ENCODE results near the gene JCHAIN. TPM values are rescaled to one million over a fixed set of nuclear protein-coding genes. Genes with fewer than 3 reads are reported as not detected.
A peak's percentile ranks its signal among the peaks of the same experiment; 100 is the strongest.

Gene JCHAIN
- total and polyA plus RNA-seq, 9 of the 15 experiments (the other 6 are each of a cell fraction or from before 2014, with no cell fraction given): 0.04 to 0.68 (median 0.26) TPM; not detected in 5

GRCh38 chr4:70623323-70623722 is 43.0 kb downstream of the JCHAIN start:
- Histone ChIP-seq H2AFZ (ENCODE audit: low read depth, low read length) (peak overlapping the region; percentile 30; the same call in 1 of the 2 replicates), H3K9me1 (ENCODE audit: control insufficient read depth, insufficient read depth, low read length) (no peaks in the 10 kb centered on the region), H3K4me1 (replicated peaks in 1 of 2; ENCODE audit: control insufficient read depth in 2 of 2, insufficient read depth in 2 of 2, low read length in 2 of 2) (no peaks in the 10 kb centered on the region; a peak in 1 of 5 replicates), H3K27me3 (ENCODE audit: control insufficient read depth in 2 of 2, insufficient read depth in 2 of 2, low read length in 2 of 2) (no peaks in the 10 kb centered on the region), H3K36me3 (ENCODE audit: control insufficient read depth, insufficient read depth, low read length) (no peaks in the 10 kb centered on the region), H3K9me3 (replicated peaks; ENCODE audit: control insufficient read depth, insufficient read depth, low read depth, low read length) (no peaks in the 10 kb centered on the region), H3K79me2 (ENCODE audit: control insufficient read depth, insufficient read depth, low read length) (no peaks in the 10 kb centered on the region), H3K4me2 (ENCODE audit: insufficient read depth, low read length) (no peak overlapping the region), H4K20me1 (replicated peaks; ENCODE audit: control insufficient read depth, insufficient read depth, low read length) (no peaks in the 10 kb centered on the region), H3K9ac (ENCODE audit: insufficient read depth in 1 of 2, low read depth in 2 of 2, low read length in 2 of 2) (no peak overlapping the region), H3K27ac (ENCODE audit: extremely low read depth, low read depth, low read length) (no peak overlapping the region), H3K4me3 (no peak overlapping the region)
- BruUV-seq (replicated peaks): no TSS peak
- intact Hi-C loops (cut with micrococcal nuclease): no loop called here
- DNase-seq (ENCODE audit: extremely low read depth in 1 of 4, low spot score in 3 of 4): no peak
- CTCF ChIA-PET (ENCODE audit: low intra/inter-chr PET ratio): no interaction called here
- POLR2A ChIA-PET: no interaction called here
- ATAC-seq: no peak
- in situ Hi-C loops (cut with MboI): loop anchor here (25.0 kb wide), 1 partner anchor 1089 kb away; no protein-coding TSS in a partner anchor
- 36% methylated on average over 3 of the region's 3 CpGs for WGBS (ENCODE audit: insufficient coverage, low coverage, missing lambda C conversion rate)
- FAIRE-seq: no peak
- TF ChIP-seq SFPQ (IDR thresholded peaks at IDR 0.05; ENCODE audit: low read depth, low read length) (no peak), GATAD2B (IDR thresholded peaks at IDR 0.05; ENCODE audit: borderline replicate concordance) (no peak), ARID2 (IDR thresholded peaks at IDR 0.05) (no peak), BRD9 (IDR thresholded peaks at IDR 0.05; ENCODE audit: low read depth, partially characterized antibody) (no peak), ZNF561 (CRISPR knock-in tag; conservative IDR thresholded peaks at IDR 0.05) (no peak), PHB2 (IDR thresholded peaks at IDR 0.05; ENCODE audit: low read depth) (no peak), ZBTB9 (CRISPR knock-in tag; IDR thresholded peaks at IDR 0.05) (no peak), NCOA1 (IDR thresholded peaks at IDR 0.05; ENCODE audit: low read depth) (no peak), NFE2L1 (tag; IDR thresholded peaks at IDR 0.05; ENCODE audit: borderline replicate concordance, low read depth) (no peak), IRF9 (tag; IDR thresholded peaks at IDR 0.05) (no peak), ZNF696 (CRISPR knock-in tag; conservative IDR thresholded peaks at IDR 0.05) (no peak), RNF2 (IDR thresholded peaks at IDR 0.05) (no peak), PML (IDR thresholded peaks at IDR 0.05; ENCODE audit: low read length) (no peak)
